COLO668 (cell line): Measurements from ENCODE around the gene MAS1L.
"Not testable (repeated sequence)": the region's sequence is repeated elsewhere in the genome, so short reads cannot be mapped to it uniquely, and the experiment has no call there.

Source experiments
- DNase-seq: peaks from one replicate; lab custom pipeline; 2025; ENCODE audit not compliant: unreplicated experiment; lab: John Stamatoyannopoulos, UW

Gene MAS1L

DNA sequence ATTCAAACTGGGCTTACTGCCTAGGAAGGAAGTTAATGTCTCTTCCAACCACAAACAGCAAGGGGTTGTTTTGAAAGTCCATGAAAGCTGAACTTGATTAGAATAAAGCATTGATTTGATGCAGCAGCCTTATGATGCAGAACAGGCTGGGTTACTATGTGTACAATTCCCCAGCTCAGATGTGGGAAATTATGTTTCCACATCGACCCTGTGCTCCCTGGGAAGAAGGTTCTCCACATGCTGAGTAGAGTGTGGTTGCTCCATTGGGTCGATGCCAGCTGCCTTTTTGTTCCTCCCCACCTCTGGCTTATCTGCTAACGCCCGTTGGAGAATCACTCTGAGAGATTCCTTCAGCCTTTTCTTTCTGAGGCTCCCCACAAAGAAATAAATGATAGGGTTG, 1.2 kb downstream of the MAS1L start:
- no peak for DNase-seq

- no peak for DNase-seq
Observed at GRCh38 chr6:29483735-29484134, 4.0 kb downstream of the MAS1L start.

DNA sequence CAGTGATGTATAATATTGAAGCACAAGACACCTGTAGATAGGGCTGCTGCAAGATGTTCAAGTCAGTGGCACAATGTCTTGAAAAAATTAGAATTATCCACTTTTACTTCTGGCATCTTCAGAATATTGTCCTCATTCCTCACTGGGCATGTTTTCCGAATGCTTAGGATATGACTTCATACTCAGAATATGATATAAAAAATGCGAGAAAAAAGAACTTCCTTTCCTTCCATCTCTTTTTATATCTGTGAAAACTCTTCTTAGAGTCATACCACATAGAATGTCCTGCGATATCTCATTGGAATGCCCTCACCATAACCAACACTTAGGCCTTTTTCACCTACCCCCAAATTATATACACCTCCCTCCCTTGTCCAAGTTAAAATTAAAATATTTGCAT, 4.6 kb downstream of the MAS1L start:
- no peak for DNase-seq

DNA sequence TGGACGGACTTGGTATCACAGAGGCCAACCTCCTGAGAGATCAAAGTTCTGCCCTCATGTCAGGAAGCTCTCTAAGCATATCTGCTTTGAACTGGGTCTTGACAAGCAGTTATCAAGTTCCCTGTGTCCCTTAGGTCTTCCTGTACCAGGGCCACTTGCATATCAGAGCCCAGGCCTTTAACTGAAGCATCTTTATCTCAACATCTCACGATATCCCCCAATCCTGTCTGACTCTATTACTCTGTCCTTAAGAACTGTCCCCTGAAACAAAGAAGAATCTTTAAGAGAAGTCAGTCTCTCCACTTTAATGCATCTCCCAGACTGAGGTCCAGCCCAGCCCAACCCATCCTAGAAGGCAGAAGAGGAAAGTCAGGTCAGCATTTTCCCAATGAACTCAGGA, 8.2 kb downstream of the MAS1L start:
- no peak for DNase-seq

- no peak for DNase-seq
Observed at GRCh38 chr6:29478740-29479139, 9.0 kb downstream of the MAS1L start.

DNA sequence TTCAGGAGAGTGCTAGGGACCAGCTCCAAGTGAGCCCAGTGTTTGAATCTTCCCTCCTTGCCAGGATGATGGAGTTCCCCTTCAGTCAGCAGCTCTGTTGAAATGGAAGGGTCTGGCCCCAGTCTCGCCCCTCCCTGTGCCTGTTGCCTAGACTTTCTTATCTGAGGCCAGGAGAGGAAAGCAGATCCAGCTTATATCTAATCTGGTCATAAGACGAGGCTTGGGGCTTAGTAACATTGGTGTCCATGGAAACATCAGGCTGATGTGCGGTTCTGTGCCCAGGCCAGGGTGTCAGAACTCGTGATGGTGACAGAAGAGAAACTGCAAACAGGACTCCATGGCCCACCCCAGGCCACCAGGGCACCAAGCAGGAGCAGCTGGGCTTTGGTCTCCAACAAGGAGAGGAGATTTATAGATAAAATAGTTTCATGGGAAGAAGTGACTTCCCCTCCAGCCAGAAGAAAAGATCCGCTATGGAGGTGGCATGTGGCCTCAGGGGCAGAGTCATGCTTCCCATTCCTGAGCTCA, 9.8 kb downstream of the MAS1L start:
- DNase-seq, result no peak

DNA sequence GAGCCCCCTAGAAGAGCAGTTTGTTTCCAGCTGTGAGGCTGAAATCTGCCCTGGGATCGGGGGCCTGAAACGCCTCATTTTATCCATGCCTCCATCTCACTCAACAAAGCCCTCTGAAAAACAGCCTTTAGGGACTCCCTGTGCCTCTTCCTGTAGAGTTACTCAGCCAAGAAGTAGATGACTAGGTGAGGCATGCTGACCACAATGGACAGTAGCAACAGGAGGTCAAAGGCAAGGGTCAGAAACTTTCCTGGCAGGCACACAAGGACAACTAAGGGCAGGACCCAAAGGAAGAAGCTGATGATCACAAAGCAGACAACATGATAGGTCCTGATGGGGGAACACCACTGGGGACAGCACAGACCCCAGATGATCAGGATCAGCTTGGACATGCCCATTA, 12.8 kb downstream of the MAS1L start:
- DNase-seq, result no peak

DNA sequence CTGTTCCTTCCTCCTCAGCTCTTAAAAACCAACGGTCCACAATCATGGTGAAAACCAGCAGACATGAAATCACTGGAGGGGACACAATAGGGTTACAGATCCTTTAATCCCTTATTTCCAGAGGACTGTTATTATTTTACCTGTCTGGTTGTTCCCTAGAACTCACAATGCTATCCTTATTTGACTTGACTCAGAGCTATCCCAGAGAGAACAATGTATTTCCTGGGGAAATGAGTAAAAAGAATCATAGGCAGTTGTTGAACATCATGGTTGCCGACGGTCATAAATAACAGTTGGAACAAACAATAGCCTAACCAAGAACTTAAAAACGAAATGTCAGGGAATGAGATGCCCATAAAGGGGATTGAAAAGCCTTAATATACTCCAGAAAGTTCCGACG, 21.5 kb downstream of the MAS1L start:
- no peak for DNase-seq

DNA sequence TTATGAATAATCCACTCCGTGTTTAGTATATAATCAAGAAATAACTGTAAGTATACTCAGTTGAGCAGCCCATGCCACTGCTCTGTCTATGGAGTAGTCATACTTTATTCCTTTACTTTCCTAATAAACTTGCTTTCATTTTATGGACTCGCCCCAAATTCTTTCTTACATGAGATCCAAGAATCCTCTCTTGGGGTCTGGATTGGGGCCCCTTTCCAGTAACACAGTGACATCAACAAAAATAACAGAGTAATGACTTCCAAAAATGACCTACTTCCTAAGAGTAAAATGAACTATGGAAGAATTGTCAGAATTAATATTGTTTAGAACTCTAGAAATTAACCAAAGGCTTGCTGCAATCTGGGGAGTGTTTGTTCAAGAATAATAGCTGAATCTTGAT, 22.0 kb downstream of the MAS1L start:
- no peak for DNase-seq

GRCh38 chr6:29465279-29465678, 22.5 kb downstream of the MAS1L start:
- DNase-seq, result no peak

GRCh38 chr6:29462022-29462421, 25.7 kb downstream of the MAS1L start:
- DNase-seq, result no peak

DNA sequence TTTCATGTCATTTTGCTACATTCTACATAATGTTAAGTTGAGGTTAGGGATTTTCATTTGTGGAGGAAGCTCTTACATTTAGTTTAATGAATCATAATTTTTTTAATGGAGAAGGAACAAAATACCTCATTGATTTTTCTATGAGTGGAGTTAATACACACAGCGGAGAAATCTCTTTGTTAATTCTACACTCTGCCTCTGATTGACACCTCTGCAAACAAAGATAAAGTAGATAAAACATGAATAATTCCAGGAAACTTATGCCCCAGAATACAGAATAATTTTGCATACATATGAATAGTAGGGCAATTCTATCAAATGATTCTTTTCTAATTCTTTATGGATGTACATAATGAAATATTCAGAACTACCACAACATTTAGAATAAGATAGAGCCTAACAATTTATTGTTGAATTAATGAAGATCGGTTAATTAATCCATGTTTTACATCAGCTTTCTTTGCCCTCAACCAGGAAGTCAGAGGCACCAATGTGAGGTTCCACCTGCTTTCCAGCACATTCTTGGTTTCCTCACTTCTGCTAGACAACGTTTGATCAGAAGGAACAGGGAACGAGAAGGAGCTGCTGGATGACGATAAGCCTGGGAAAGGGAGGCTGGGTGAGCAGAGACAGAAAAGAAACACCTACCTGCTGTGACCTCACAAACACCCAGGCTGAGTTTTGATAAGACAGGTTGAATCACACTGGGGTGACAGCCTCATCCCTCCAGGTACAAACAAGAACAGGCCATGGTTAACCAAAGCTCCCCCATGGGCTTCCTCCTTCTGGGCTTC, 26.5 kb downstream of the MAS1L start:
- DNase-seq, result no peak

GRCh38 chr6:29456971-29457370, 30.8 kb downstream of the MAS1L start, which contains the start of the genes OR11A1 and OR2H1:
Gene OR11A1 (minus strand): TSS chr6:29457071. CDS start chr6:29427641, 29,430 bp downstream.
Gene OR2H1 (plus strand): TSS chr6:29457155. CDS start chr6:29461770, 4,615 bp downstream.
- DNase-seq, result no peak

GRCh38 chr6:29451471-29452193, 36.1 kb downstream of the MAS1L start:
- DNase-seq, result no peak

- no peak for DNase-seq
Observed at GRCh38 chr6:29447670-29448069, 40.1 kb downstream of the MAS1L start.

DNA sequence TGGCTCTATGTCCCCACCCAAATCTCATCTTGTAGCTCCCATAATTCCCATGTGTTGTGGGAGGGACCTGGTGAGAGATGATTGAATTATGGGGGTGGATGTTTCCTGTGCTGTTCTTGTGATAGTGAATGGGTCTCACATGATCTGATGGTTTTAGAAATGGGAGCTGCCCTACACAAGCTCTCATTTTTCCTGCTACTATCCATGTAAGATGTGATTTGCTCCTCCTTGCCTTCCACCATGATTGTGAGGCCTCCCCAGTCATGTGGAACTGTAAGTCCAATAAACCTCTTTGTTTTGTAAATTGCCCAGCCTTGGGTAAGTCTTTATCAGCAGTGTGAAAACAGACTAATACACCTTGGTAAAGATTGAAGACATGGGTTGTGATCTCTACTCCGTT, 43.7 kb downstream of the MAS1L start:
- DNase-seq, result not testable (repeated sequence)

DNA sequence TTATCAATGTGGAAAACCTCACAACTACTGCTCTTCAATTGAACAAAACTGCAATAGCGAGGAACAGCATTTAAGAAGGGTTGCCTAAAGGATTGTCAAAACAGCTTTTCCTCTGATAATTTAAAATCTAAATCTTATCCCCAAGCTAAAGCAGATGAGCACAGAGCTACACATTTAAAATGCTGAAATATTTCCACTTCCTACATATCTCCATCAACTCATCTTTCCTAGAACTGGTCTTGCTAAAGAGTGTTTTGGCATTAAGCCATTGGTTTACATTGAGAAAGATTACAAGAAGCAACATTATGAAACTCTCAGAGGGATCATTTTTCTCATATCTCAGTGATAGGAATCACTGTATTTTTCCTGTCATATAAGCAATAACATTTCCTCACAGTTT, 45.0 kb downstream of the MAS1L start:
- DNase-seq, result no peak

- no peak for DNase-seq
Observed at GRCh38 chr6:29439006-29439405, 48.8 kb downstream of the MAS1L start, which contains the start of gene OR10C1. Gene OR10C1 (plus strand): TSS chr6:29439306. CDS start chr6:29440016, 710 bp downstream.

DNA sequence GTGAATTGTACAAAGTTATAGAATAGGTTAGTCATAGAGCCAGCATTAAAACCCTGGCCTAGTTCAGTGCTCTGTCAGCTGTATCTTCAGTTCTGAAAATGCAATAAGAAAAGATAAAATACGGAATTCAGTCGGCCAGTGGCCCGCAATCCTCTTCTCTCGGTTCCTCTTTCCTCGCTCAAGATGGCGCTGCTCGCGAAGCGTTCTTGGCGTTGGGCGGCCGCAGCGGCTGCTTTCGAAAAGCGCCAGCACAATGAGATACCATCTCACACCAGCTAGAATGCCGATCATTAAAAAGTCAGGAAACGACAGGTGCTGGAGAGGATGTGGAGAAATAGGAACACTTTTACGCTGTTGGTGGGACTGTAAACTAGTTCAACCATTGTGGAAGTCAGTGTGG, 51.0 kb downstream of the MAS1L start:
- not testable (repeated sequence) for DNase-seq
